BE2C (cell line): ENCODE data around the gene CBFA2T3.

Source experiments
- DNase-seq: peaks from one replicate; pipeline ENCODE4 v3.0.0-alpha.2; 2020
- H3K27me3 ChIP-seq: fragments of 250-450 bp; sonication (Bioruptor Pico); 2 replicates; pipeline ENCODE4 v1.5.1; 2020; ENCODE audit warnings: mild to moderate bottlenecking
- H3K36me3 ChIP-seq: fragments of 250-450 bp; sonication (Bioruptor Pico); 2 replicates; pipeline ENCODE4 v1.5.1; 2020; ENCODE audit warnings: mild to moderate bottlenecking
- H3K4me1 ChIP-seq: fragments of 250-450 bp; sonication (Bioruptor Pico); 2 replicates; pipeline ENCODE4 v1.5.1; 2020
- H3K4me3 ChIP-seq: 2 replicates; pipeline ENCODE4 v1.5.1; 2011; ENCODE audit warnings: low read depth, low read length
- H3K9me3 ChIP-seq: fragments of 250-450 bp; sonication (Bioruptor Pico); 2 replicates; pipeline ENCODE4 v1.5.1; 2020
- TF ChIP-seq, protein P1 (sequence below): IDR thresholded peaks from 2 replicates; pipeline ENCODE4 v1.5.1; 2012; ENCODE audit warnings: mild to moderate bottlenecking, low read depth, low read length

Gene CBFA2T3

DNA sequence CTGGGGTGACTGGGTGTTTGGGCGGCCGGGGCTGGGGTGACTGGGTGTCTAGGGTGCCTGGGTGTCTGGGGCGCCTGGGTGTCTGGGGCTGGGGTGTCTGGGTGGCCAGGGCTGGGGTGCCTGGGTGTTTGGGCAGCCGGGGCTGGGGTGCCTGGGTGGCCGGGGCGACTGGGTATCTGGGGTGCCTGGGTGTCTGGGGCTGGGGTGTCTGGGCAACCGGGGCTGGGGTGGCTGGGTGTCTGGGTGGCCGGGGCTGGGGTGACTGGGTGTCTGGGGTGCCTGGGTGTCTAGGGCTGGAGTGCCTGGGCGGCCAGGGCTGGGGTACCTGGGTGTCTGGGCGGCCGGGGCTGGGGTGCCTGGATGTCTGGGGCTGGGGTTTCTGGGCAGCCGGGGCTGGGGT, 151.9 kb downstream of the CBFA2T3 start:
- H3K4me1 ChIP-seq = peaks cover 3% of the 10 kb centered on the region; the same call in 1 of the 2 replicates
- TF ChIP-seq, protein P1, sequence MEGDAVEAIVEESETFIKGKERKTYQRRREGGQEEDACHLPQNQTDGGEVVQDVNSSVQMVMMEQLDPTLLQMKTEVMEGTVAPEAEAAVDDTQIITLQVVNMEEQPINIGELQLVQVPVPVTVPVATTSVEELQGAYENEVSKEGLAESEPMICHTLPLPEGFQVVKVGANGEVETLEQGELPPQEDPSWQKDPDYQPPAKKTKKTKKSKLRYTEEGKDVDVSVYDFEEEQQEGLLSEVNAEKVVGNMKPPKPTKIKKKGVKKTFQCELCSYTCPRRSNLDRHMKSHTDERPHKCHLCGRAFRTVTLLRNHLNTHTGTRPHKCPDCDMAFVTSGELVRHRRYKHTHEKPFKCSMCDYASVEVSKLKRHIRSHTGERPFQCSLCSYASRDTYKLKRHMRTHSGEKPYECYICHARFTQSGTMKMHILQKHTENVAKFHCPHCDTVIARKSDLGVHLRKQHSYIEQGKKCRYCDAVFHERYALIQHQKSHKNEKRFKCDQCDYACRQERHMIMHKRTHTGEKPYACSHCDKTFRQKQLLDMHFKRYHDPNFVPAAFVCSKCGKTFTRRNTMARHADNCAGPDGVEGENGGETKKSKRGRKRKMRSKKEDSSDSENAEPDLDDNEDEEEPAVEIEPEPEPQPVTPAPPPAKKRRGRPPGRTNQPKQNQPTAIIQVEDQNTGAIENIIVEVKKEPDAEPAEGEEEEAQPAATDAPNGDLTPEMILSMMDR = no peak
- no peaks in the 10 kb centered on the region for H3K36me3 ChIP-seq

More for the DNA sequence above, 151.9 kb downstream of the CBFA2T3 start:
- Histone ChIP-seq H3K9me3 (no peaks in the 10 kb centered on the region), H3K27me3 (no peaks in the 10 kb centered on the region), H3K4me3 (no peak overlapping the region)
- DNase-seq = no peak
